ENCODE measurements around the gene ATP5MC2.
"Not testable (repeated sequence)": the region's sequence is repeated elsewhere in the genome, so short reads cannot be mapped to it uniquely, and the experiment has no call there.

Gene ATP5MC2

DNA sequence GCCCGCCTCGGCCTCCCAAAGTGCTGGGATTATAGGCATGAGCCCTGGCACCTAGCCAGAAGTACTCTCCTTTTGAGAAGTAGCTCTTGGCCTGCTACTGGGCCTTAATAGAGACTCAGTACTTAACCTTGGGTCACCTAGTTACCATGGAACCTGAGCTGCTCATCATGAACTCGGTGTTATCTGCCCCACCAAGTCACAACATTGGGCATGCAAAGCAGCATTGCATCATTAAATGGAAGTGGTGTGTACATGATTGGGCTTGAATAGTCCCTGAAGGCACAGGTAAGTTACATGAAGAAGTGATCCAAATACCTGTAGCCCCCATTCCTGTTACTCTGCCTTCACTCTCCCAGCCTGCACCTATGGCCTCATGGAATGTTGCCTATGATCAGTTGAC, 31.8 kb downstream of the ATP5MC2 start:
- DNase-seq, result no peak

DNA sequence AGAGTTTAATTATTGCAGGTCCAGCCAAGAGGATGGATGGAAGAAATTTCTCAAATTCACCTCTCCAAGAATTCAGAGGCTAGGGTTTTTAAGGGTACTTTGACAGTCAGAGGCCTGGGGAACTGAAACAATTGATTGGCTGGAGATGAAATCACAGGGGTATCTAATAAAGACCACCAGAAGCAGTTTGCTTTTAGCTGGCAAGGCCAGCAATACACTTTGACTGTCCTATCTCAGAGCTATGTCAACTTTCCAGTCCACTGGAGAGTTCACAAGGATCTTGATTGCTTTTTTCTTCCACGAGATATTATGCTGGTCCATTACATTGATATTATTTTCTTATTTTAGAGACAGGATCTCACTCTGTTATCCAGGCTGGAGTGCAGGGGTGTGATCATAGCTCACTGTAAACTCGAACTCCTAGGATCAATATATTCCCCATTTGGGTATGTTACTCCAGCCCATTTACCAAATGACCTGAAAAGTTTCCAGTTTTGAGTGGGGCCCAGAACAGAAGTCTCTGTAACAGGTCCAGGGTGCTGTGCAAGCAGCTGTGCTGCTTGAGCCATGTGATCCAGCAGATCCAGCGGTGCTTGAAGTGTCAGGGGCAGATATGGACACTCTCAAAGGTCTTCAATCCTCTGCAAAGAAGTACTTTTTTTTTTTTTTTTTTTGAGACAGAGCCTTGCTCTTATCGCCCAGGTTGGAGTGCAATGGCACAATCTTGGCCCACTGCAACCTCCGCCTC, 32.5 kb downstream of the ATP5MC2 start:
- DNase-seq, result no peak

DNA sequence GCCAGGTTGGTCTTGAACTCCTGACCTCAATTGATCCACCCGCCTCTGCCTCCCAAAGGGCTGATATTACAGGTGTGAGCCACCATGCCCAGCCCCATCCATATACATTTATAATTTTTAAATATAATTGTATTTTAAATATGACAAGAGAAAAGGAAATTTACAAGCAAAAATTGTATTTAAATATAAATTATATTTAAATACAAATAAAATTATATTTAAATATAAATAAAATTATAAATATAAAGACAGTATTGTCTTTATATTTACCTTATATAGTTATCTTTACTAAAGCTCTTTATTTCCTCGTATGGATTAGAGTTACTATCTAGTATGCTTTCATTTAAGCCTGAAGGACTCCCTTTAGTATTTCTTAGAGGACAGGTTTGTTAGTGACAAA, 37.8 kb downstream of the ATP5MC2 start:
- DNase-seq, result no peak

DNA sequence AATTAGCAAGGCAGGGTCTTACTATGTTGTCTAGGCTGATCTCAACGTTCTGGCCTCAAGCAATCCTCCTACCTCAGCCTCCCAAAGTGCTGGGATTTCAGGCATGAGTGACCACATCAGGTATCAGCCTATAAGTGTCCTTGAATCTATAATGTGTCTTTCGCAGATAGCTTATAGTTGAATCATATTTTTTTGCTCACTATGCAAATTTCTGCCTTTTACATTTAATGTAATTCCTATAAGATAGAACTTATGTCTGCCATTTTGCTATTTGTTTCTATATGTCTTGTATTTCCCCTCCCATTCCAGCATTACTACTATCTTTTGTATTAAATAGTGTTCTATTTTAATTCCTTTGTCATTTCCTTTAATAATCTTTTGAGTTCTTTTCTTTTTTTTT, 39.2 kb downstream of the ATP5MC2 start:
- no peak for DNase-seq

DNA sequence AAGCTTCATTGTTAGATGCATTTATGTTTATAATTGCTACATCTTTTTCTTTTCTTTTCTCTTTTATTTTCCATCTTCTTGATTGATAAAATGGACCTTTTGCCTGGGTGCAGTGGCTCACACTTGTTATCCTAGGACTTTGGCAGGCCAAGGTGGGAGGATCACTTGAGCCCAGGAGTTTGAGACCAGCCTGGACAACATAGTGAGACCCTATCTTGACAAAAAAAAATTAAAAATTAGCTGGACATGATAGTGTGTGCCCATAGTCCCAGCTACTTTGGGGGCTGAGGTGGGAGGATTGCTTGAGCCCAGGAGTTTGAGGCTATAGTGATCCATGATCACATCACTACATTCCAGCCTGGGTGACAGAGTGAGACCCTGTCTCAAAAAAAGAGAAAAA, 40.2 kb downstream of the ATP5MC2 start:
- not testable (repeated sequence) for DNase-seq

DNA sequence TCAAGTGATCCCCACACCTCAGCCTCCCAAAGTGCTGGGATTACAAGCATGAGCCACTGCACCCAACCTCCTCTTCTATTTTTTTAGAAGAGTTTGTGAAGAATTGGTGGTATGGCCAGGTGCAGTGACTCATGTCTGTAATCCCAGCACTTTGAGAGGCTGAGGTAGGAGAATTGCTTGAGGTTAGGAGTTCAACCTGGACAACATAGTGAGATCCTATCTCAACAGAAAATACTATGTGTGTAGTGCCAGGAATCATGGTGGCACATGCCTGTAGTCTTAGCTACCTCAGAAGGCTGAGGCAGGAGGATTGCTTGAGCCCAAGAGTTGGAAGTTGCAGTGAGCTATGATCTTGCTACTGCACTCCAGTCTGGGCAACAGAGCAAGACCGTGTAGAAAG, 44.2 kb downstream of the ATP5MC2 start:
- DNase-seq, result no peak

DNA sequence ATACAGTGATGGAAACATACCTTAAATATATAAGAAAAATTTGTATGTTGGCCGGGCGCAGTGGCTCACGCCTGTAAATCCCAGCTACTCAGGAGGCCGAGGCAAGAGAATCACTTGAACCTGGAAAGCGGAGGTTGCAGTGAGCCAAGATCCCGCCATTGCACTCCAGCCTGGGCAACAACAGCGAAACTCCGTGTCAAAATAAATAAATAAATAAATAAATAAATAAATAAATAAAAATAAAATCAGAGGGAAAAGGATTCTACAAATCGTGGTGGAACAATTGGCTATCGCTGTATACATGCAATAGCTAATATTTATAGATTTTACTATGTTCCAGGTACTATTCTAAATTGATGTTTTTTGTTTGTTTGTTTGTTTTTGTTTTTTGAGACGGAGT, 48.0 kb downstream of the ATP5MC2 start:
- DNase-seq, result no peak

DNA sequence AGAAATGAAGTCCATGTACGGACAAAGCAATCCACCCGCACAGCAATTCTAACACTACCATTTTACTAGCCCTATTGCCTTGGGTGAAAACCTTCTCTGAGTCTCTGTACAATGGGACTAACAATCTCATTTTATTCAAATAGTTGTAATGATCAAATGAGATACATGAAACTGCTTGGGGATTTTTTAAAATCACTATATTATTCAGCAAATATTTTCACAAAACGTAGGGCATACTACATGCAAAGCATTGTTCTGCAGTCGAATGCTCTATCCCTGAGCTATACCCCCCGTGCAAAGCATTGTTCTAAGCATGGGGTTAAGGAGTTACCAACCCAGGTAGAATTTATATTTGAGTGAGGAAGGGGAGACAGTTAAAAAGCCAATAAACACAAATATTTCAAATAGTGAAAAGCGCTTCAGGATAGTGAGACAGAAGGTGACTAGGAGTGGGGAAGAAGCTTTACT, 49.1 kb downstream of the ATP5MC2 start:
- DNase-seq, result no peak

DNA sequence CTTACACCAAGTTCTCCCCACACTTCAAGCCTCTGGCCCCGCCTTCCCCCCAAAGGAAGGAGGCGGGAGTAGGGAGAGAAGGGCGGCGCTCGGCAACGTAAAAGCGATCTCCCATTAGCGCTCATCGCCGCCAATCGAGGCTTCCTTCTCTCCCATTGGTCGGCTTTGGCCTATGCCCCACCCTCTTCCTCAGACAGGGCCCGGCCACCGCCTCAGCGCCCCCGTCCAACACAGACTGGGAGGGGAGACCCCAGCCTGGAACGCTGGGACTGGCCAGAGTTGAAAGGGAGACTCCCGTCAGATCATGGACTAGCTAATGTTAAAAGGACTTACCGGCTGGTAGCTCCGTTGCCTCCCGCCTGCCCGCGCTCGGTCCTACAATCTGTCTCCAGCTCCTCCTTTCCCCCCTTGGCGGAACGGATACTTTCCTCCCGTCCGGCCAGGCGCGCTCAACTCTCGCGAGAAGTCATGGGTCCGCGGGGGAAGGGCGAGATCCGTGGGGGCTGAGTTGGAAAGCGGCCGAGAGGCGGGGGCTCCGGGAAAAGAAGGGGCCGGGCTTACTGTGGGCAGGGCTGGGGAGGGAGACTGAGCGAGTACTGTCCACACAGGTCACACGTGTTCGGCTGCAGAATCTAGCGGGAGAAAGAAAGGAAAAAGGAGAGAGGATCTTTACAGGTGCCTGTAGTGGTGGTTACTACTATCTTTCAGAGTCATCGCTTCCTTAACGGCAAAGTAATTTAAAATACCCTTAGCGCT, 49.8 kb downstream of the ATP5MC2 start, which contains the start of gene ATF7:
Gene ATF7, minus strand, starts transcription at position 437 of the 756 bp plus-strand sequence. CDS start 25,382 bp downstream, outside the sequence.
- DNase-seq, result peak; percentile 99

DNA sequence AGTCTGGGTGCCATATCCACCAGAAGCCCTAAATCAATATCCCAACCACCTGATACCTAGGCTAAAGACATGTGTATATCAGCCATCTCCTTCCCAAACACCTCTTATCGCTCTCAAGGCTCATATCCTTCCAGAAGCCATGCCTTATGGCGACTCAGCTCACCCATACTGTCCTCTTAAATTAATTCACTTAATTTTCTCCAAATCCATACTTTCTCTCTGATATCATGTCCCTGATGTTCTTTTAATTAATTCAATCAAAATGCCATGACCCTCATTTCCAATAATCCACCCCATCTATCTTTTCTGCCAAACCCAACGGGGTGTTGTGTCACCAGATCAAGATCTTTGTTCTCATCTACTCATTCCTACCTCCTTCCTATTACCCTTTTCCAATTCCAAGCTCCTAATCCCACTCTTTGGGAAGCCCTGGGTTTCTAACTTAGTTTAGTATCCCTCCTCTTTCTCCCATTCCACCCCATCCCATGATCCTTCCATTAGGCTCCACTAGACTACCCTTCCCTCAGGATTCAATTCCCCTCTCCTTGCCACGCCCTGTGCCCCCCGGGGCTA, 50.4 kb downstream of the ATP5MC2 start:
- no peak for DNase-seq

DNA sequence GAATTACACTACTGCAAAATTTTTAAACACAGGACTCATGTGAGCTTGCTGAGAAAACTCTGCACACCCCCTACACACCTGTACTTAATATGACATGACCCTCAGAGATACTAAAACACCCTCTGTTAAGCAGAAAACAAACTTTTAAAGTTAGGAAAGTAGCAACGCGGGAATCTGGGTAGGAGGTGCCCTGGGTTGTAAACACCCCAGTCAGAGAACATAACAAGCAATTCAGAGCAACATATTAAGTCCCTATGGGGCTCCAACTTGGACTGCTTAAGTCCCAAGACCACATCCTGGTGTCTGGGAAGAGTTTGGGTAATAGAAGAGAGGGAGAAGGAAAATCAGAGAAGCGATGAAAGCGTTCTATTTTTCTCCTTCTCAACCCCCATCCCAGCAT, 50.9 kb downstream of the ATP5MC2 start:
- DNase-seq, result no peak

DNA sequence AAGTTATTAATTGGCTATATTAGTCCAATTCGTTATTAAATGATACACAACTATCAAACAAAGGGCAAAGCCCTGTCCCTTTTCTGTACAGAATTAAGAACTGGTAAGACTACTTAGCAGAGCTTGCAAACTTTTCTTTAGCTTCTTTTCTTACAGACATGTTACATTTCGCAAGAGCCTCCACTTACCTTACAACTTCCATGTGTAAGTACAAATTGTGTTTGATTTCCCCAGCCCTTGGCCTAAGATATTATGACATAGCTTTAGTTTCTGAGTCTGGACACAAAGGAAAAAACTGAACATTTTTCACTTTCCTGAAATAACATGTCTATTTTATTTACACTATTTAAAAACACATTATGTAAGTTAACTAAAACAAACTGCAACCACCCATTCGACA, 51.4 kb downstream of the ATP5MC2 start:
- DNase-seq, result no peak

DNA sequence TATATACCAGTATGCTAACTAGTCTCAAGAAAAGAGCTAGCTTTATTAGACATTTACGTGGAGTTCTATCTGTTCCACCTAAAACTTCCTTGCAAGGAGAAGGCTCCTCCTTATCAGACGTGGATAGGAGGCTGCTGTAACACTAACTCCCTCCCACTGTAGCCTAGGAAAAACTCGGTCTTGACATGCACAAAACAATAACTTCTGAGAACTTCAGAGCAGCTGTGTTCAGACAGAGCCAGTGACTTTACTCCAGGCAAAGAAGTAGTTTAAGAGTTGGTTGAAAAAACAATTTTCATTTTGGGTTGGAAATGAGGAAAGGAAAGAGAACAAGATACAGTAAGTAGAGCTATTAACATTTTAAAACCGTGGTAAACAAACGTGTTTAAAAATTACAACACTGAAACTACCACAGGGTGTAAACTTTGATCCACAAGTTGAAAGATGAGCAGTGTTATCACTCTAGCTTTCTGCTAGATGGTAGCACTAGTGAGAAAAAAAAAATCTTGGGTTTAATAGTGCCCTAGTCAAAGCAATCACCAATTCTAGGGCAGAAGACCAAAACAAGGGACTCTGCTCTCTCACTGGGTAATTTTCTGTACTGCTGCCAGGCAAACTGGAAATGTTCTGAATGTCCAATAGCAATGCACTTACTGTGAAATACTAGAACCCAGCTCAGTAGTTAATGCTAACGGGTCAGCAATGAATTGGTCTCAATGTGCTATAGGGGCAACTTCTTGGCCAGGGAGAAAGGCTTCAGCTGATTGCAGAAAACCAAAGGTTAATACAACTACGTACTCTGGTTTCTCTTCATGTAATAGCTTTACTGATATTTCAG, 52.1 kb downstream of the ATP5MC2 start:
- DNase-seq, result no peak

DNA sequence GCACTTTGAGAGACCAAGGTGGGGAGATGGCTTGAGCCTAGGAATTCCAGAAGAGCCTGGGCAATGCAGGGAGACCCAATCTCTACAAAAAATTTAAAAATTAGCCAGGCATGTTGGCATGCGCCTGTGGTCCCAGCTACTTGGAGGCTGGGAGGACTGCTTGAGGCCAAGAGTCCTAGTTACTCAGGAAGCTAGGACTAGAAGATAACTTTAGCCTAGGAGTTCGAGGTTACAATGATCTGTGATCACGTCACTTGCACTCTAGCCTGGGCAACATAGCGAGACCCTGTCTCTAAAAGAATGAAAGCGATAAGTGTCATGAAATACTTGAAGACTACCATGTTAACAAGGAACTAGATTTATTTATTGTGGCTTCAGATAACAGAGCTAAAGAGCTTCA, 53.2 kb downstream of the ATP5MC2 start:
- no peak for DNase-seq

DNA sequence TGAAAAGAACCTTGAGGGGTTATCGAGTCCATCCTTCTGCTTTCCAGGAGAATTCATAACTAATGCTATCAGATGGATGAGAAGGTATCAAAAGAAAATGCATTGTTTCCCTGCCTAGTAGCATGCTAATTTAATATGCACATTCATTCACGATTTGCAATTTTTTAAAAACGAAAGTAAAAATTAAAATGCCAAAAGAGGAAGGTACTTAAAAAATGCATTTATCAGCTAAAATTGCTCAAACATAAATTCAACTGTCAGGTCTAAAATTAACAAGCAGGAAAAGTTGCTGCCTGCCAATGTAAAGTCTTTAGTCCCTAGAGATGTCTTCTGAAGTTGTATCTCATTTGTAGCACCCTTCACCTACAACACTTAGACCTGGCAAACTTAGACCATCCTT, 57.6 kb downstream of the ATP5MC2 start:
- DNase-seq, result no peak

DNA sequence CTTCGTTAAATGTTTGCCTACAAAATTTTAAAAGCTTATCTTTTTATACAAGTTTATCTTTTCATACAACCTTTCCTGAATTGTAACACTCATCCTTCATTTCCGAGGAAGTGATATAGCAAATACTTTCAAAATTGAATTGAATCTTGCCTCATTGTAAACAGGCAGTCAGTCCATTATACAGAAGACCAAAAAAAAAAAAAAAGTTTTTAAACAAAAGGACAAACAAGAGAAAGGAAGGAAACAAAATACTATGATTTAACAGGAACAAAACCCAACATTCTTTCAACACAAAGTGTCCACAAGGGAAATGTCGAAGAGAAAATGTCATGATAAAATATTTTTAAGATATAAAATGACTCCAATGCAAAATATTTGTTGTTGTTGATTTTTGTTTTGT, 58.2 kb downstream of the ATP5MC2 start:
- DNase-seq, result no peak

DNA sequence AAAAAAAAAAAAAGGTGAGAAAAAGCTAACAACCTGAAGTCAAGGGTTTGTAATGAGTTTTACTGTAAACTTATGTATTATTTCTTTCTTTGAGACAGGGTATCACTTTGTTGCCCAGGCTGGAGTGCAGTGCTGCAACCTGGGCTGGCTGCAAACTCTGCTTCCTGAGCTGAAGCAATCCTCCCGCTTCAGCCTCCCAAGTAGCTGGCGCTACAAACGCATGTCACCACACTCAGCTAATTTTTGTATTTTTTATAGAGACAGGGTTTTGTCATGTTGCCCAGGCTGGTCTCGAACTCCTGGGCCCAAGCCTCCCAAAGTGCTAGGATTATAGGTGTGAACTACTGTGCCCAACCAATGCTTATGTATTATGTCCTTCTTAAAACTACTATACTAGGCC, 58.9 kb downstream of the ATP5MC2 start:
- no peak for DNase-seq

Data from stimulated activated CD8-positive, alpha-beta memory T cell treated with anti-CD3 and anti-CD28 coated beads, Interleukin-4, amount 100 ng/mL, for 48 hours (primary cell).